Measurements from ENCODE around the gene REELD1. TPM values are rescaled to one million over a fixed set of nuclear protein-coding genes. Genes with fewer than 3 reads are reported as not detected.

The REELD1 gene
- total and polyA plus RNA-seq, 2 of the 4 experiments (the other 2 are of a cell fraction) = not detected

- H2BK120ac ChIP-seq (ENCODE audit: low read depth, low read length) = no peak overlapping the region
- H3K36me3 ChIP-seq (ENCODE audit: control insufficient read depth, insufficient read depth, low read length) = no peaks in the 10 kb centered on the region
- BruUV-seq (replicated peaks) = no TSS peak
- H4K20me1 ChIP-seq (ENCODE audit: insufficient read depth, low read length) = no peaks in the 10 kb centered on the region
- H2AK9ac ChIP-seq (replicated peaks; ENCODE audit: low read depth, low read length, poor library complexity) = no peak overlapping the region
- no peak overlapping the region for H3K9ac ChIP-seq (ENCODE audit: low read depth, low read length)
- no CpG with 5 or more reads among the region's 2 CpGs for WGBS, 2 experiments (ENCODE audit: extremely low coverage in 2 of 2, insufficient read length in 1 of 2)
- H3K18ac ChIP-seq (ENCODE audit: low read depth, low read length) = no peak overlapping the region
- DNase-seq (no peak), ATAC-seq (ENCODE audit: low read depth) (no peak)
- no peak overlapping the region for H4K5ac ChIP-seq (ENCODE audit: low read depth, low read length)
- peaks cover 12% of the 10 kb centered on the region for H3K27me3 ChIP-seq (ENCODE audit: control insufficient read depth, insufficient read depth, low read length)
- H2AK5ac ChIP-seq (ENCODE audit: low read depth, low read length) = no peak overlapping the region
- no peaks in the 10 kb centered on the region for H3K4me1 ChIP-seq (ENCODE audit: control insufficient read depth, insufficient read depth, low read length)
- CTCF ChIA-PET = no interaction called here
- intact Hi-C loops (cut with micrococcal nuclease) (no loop called here), dilution Hi-C loops (cut with HindIII; ENCODE audit: low sequenced_read_pairs, unreplicated experiment) (no loop called here), in situ Hi-C loops (cut with MboI; ENCODE audit: low sequenced_read_pairs) (no loop called here)
- TF ChIP-seq RAD21 (IDR thresholded peaks at IDR 0.05; ENCODE audit: low read length) (no peak), MAZ (IDR thresholded peaks at IDR 0.05; ENCODE audit: borderline replicate concordance, low read depth, low read length) (no peak), SMC3 (IDR thresholded peaks at IDR 0.05; ENCODE audit: low read depth, low read length) (no peak), MXI1 (IDR thresholded peaks at IDR 0.05; ENCODE audit: borderline replicate concordance, low read depth, low read length) (no peak), CHD1 (IDR thresholded peaks at IDR 0.05; ENCODE audit: low read depth, low read length) (no peak)
- TF ChIP-seq, protein P1, sequence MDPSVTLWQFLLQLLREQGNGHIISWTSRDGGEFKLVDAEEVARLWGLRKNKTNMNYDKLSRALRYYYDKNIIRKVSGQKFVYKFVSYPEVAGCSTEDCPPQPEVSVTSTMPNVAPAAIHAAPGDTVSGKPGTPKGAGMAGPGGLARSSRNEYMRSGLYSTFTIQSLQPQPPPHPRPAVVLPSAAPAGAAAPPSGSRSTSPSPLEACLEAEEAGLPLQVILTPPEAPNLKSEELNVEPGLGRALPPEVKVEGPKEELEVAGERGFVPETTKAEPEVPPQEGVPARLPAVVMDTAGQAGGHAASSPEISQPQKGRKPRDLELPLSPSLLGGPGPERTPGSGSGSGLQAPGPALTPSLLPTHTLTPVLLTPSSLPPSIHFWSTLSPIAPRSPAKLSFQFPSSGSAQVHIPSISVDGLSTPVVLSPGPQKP (IDR thresholded peaks at IDR 0.05; ENCODE audit: borderline replicate concordance, low read depth, low read length) = no peak
- H3K79me1 ChIP-seq (ENCODE audit: low read depth in 1 of 2, low read length in 2 of 2) = no peaks in the 10 kb centered on the region
- no peaks in the 10 kb centered on the region for H3K9me1 ChIP-seq (ENCODE audit: insufficient read depth, low read length)
- H3K27ac ChIP-seq (ENCODE audit: insufficient read depth, low read length) = no peak overlapping the region
- H2BK5ac ChIP-seq (ENCODE audit: low read depth, low read length, poor library complexity, severe bottlenecking) = no peak overlapping the region
- POLR2A ChIA-PET (ENCODE audit: unreplicated experiment) = no interaction called here
- H3K56ac ChIP-seq (ENCODE audit: extremely low read depth, insufficient read depth, low read length) = no peak overlapping the region
- H3K23ac ChIP-seq (ENCODE audit: low read depth, low read length) = no peak overlapping the region
- no peak overlapping the region for H3K14ac ChIP-seq (replicated peaks; ENCODE audit: low read depth, low read length)
- H2BK15ac ChIP-seq (ENCODE audit: low read depth, low read length) = no peak overlapping the region
- H3K4ac ChIP-seq (ENCODE audit: low read depth, low read length) = no peak overlapping the region
- H4K91ac ChIP-seq (ENCODE audit: insufficient read depth, low read depth, low read length) = no peak overlapping the region
- H2AFZ ChIP-seq (replicated peaks; ENCODE audit: low read length, poor library complexity) = no peak overlapping the region
- H3K4me2 ChIP-seq (ENCODE audit: low read depth, low read length) = no peak overlapping the region
- H4K8ac ChIP-seq (ENCODE audit: low read depth in 2 of 2, low read length in 2 of 2) = no peak overlapping the region
- H3K4me3 ChIP-seq (ENCODE audit: insufficient read depth, low read depth, low read length) = no peak overlapping the region
- H3K9me3 ChIP-seq (ENCODE audit: control insufficient read depth, insufficient read depth, low read length) = no peaks in the 10 kb centered on the region
- no peak overlapping the region for H2BK20ac ChIP-seq (ENCODE audit: low read depth, low read length)
Measured at GRCh38 chr4:146210890-146211289, 3.4 kb upstream of the REELD1 start.

Data from IMR-90 (cell line).